ENCODE results near the gene MTMR3.
A peak's percentile ranks its signal among the peaks of the same experiment; 100 is the strongest.

The MTMR3 gene

GRCh38 chr22:29883775-29884097 is 762 bp downstream of the MTMR3 start:
- POLR2A ChIA-PET, result interaction anchor here (0.5 to 1.2 kb wide), 2 partner anchors 24 to 259 kb away, joined by 3 to 4 read pairs; no protein-coding TSS in a partner anchor

GRCh38 chr22:29885610-29886009 is 2.6 kb downstream of the MTMR3 start:
- H3K4me3 ChIP-seq (ENCODE audit: low read depth, low read length), result no peak overlapping the region
- DNase-seq (ENCODE audit: low read depth, low spot score), result no peak
- POLR2A ChIA-PET, result no interaction called here
- TF ChIP-seq, protein P1, sequence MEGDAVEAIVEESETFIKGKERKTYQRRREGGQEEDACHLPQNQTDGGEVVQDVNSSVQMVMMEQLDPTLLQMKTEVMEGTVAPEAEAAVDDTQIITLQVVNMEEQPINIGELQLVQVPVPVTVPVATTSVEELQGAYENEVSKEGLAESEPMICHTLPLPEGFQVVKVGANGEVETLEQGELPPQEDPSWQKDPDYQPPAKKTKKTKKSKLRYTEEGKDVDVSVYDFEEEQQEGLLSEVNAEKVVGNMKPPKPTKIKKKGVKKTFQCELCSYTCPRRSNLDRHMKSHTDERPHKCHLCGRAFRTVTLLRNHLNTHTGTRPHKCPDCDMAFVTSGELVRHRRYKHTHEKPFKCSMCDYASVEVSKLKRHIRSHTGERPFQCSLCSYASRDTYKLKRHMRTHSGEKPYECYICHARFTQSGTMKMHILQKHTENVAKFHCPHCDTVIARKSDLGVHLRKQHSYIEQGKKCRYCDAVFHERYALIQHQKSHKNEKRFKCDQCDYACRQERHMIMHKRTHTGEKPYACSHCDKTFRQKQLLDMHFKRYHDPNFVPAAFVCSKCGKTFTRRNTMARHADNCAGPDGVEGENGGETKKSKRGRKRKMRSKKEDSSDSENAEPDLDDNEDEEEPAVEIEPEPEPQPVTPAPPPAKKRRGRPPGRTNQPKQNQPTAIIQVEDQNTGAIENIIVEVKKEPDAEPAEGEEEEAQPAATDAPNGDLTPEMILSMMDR (IDR thresholded peaks at IDR 0.05; ENCODE audit: insufficient read depth, low read length, missing control alignments), result no peak
- CTCF ChIA-PET, result interaction anchor here (0.7 to 1.0 kb wide), 2 partner anchors 118 to 119 kb away, joined by 3 read pairs; no protein-coding TSS in a partner anchor

More at GRCh38 chr22:29883775-29884097, 762 bp downstream of the MTMR3 start:
- CTCF ChIA-PET, result interaction anchor here (0.8 to 1.2 kb wide), 5 partner anchors 16 to 205 kb away, joined by 3 read pairs; no protein-coding TSS in a partner anchor
- TF ChIP-seq, protein P1 (IDR thresholded peaks at IDR 0.05; ENCODE audit: insufficient read depth, low read length, missing control alignments), result no peak
- DNase-seq (ENCODE audit: low read depth, low spot score), result no peak
- H3K4me3 ChIP-seq (ENCODE audit: low read depth, low read length), result peak overlapping the region; percentile 89

DNA sequence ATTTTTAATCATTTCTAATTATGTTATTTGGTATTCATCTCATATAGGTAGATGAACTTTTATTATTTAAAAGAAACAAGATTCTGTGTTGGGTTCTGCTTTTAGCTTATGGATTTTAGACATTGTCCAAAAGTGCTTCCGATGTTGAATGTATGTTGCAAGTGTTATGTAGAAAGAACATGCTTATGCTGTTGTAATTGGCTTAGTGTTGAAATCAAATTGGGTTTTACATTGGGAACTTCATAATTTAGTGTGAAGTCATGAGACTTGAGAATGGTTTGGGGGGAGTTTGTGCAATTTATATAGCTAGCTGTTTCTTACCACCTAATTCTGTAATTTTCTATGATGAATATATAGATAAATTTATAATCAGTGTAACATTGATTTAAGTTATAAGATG is 3.6 kb downstream of the MTMR3 start:
- DNase-seq (ENCODE audit: low read depth, low spot score), result no peak
- H3K4me3 ChIP-seq (ENCODE audit: low read depth, low read length), result no peak overlapping the region
- POLR2A ChIA-PET, result no interaction called here
- TF ChIP-seq, protein P1 (IDR thresholded peaks at IDR 0.05; ENCODE audit: insufficient read depth, low read length, missing control alignments), result no peak
- CTCF ChIA-PET, result interaction anchor here (1.0 kb wide), 1 partner anchor 117 kb away, joined by 3 read pairs; no protein-coding TSS in a partner anchor

DNA sequence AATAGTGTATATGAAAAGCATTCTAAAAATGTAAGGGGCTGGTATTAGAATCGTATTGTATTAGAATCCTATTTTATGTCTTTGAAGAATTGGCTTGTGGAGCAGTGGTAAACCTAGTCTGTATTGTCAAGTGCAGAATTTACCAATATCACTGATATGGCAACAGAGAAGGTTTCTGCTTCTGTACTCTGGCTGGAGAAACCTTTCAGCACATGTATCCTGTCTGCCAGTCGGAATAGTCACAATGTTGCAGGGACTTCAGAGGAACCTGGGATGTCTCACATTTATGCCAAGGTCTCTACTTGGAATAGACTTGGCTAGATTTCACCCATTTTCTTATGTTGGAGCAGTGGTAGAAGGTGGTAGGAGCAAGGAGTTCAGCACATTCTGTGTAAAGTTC is 4.4 kb downstream of the MTMR3 start:
- CTCF ChIA-PET, result no interaction called here
- DNase-seq (ENCODE audit: low read depth, low spot score), result no peak

DNA sequence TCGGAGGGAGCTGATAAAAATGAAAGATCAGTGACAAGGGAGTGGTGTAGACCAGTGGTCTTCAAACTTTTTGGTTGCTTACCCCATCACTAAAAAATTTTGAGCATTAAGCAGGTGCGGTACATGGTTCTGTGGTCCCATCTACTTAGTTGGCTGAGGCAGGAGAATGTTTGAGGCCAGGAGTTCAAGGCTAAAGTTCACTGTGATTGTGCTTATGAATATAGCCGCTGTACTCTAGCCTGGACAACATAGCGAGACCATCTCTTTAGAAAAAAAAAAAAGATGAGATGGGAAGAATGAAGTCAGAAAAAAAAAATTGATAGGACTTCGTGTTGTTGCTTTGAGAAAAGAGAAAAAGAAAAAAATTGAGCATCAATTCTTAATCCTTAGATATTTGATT is 7.8 kb downstream of the MTMR3 start:
- no peak overlapping the region for H3K4me3 ChIP-seq (ENCODE audit: low read depth, low read length)
- ChIA-PET POLR2A (no interaction called here), CTCF (no interaction called here)
- TF ChIP-seq, protein P1 (IDR thresholded peaks at IDR 0.05; ENCODE audit: insufficient read depth, low read length, missing control alignments), result no peak
- DNase-seq (ENCODE audit: low read depth, low spot score), result no peak

More for the DNA sequence above, 4.4 kb downstream of the MTMR3 start:
- POLR2A ChIA-PET, result no interaction called here
- TF ChIP-seq, protein P1 (IDR thresholded peaks at IDR 0.05; ENCODE audit: insufficient read depth, low read length, missing control alignments), result no peak
- no peak overlapping the region for H3K4me3 ChIP-seq (ENCODE audit: low read depth, low read length)

DNA sequence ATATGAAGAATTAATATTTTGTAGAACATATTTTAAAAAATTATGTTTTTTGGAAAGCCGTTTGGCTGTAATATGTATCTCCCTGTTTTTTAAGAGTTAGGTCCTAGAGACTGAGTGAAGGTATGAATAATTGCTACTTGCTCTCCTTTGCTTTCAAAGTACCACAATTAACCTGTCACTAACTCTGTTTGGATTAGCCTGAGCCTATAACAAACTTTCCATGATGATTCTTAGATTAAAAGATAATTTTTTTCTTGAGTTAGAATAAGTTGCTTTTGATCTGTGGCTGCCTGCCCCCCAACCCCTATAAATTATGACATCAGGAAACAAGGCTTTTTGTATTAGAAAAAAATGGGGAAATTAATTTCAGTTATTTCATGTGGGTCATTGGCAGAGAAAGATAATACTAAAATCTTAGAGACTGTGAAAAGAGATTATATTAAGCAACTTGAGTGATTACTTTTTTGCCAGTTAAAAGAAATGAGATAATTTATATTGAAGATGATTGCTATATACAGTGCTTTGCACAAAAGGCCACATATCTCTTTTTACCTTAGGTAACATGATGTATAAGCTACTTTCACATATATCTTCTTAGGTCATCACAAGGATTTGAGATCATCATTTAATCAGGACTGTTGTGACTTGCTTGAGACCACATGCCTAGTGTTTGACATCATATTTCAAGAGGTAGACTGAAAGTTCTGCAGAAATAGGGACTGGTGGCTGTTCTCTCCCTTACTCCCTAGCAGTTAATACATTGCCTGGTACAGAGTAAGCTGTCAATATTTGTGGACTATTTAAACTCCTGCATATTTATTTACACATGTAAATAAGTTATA is 9.6 kb downstream of the MTMR3 start:
- ChIA-PET CTCF (no interaction called here), POLR2A (no interaction called here)
- no peak for DNase-seq (ENCODE audit: low read depth, low spot score)
- TF ChIP-seq, protein P1 (IDR thresholded peaks at IDR 0.05; ENCODE audit: insufficient read depth, low read length, missing control alignments), result no peak
- H3K4me3 ChIP-seq (ENCODE audit: low read depth, low read length), result no peak overlapping the region

Data from AG04449 (cell line).